Midbrain (tissue), 1 donor: ENCODE results near the gene POLR3B.

Experiments
- DNase-seq: peaks from one replicate; lab custom pipeline; 2025; lab: John Stamatoyannopoulos, UW

Gene POLR3B

DNA sequence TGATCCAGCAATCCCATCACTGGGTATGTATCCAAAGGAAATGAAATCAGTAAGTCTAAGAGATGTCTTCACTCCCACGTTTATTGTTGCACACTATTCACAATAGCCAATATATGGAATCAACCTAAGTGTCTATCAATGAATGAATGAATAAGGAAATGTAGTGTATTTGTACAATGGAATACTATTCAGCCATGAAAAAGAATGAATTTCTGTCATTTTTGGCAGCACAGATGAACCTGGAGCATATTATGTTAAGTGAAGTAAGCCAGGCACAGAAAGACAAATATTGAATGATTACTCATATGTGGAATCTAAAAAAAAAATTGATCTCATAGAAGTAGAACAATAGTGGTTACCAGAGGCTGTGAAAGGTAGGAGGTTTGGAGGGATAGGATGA, 194.7 kb downstream of the POLR3B start:
- no peak for DNase-seq
